RPMI8226 (cell line): ENCODE measurements around the gene SPTBN1.

Experiments used
- DNase-seq: peaks from one replicate; pipeline ENCODE4 v3.0.0-alpha.2; 2015

The SPTBN1 gene

GRCh38 chr2:54595999-54596902 lies 140.1 kb downstream of the SPTBN1 start:
- no peak for DNase-seq

- DNase-seq = peak; percentile 61
These were observed 141.2 kb downstream of the SPTBN1 start for GRCh38 chr2:54597153-54597848.

- DNase-seq = no peak
These were observed 142.5 kb downstream of the SPTBN1 start for GRCh38 chr2:54598347-54599325.

GRCh38 chr2:54599326-54599710 lies 143.2 kb downstream of the SPTBN1 start:
- no peak for DNase-seq

GRCh38 chr2:54599914-54600313 lies 143.8 kb downstream of the SPTBN1 start:
- DNase-seq = no peak

DNA sequence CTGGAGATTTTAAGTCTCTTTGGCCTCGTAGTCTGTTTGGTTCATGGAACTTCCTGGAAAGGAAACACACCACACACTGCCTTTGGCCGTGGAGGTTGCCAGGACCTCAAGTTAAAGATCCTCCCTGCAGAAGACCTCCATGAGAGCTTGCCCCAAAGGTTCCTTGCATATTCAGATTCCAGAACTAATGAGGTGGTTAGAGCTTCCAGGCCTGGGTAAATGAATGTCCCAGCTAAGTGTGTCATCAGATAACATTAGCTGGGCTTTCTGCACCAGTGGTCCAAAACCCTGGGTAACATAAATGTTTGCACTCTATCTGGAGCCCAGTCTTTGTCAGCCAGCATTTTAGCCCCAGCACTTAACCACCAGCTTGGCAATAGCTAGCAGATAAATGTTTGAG lies 145.2 kb downstream of the SPTBN1 start:
- no peak for DNase-seq

- no peak for DNase-seq
These were observed 146.7 kb downstream of the SPTBN1 start for GRCh38 chr2:54602736-54603322.

- DNase-seq = no peak
These were observed 147.2 kb downstream of the SPTBN1 start for GRCh38 chr2:54603357-54603756.

- no peak for DNase-seq
These were observed 147.7 kb downstream of the SPTBN1 start for GRCh38 chr2:54603796-54604195.

- DNase-seq = no peak
These were observed 148.7 kb downstream of the SPTBN1 start for GRCh38 chr2:54604871-54605270.

DNA sequence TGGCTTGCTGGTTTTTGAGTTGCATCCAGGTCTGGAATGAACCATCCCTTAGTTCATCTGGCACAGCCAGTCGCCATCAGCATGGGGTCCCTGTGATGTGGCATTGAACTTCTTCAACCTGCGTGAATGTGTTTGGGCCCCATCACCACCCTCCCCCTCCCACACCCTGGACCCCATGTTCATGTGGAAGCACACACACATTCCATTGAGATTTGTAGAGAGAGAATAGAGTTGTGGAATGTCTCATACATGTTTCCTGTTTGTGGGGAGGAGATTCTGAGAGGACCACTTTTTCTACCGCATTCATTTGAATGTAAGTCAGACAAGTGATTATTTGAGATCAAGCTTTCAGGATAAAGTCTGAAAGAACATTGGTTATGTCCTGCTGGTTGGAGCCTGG lies 149.7 kb downstream of the SPTBN1 start:
- no peak for DNase-seq

DNA sequence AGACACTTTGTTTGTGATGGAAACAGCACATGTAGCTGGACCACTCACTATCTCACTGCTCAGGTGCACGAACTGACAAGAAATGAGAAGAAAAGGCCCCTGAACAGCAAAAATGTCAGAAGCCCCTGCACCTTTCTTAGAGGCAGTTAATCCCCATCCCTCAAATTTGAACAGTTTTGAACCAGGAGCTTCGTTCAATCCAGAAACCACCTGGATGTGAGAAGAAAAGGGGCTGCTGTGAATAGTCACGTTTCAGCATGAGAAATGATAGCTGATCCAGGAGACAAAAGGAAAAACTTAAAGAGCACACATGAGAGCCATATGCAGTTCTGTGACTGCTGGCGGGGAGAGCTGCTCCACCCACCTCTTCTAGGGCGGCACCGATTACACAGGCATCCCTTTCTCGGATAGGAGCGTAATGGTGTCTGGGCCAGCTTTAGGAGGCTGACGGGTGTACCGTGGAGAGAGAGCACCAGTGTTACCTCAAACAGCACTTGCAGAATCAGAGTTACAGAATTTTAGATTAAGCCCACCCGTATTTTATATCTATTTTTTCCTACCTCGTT lies 150.3 kb downstream of the SPTBN1 start:
- DNase-seq = no peak

DNA sequence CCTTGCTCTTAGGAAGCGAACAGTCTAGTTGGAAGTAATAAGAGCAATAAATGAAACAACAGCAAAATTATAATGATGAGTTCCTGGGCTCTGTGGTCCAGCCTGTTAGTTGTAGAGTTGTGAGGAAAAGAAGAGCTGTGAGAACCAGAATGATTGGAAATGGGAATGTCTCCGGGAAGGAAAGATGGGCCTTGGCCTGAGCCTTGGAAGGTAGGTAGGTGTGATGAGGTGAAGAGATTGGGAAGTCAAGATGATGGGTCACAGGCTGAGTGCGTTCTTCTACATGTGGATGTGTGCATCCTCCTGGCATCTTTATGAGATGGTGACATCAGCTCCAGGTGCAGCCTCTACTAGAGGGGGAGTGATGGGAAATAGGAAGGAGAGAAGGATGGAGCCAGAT lies 152.1 kb downstream of the SPTBN1 start:
- no peak for DNase-seq

GRCh38 chr2:54609241-54609640 lies 153.1 kb downstream of the SPTBN1 start:
- no peak for DNase-seq

DNA sequence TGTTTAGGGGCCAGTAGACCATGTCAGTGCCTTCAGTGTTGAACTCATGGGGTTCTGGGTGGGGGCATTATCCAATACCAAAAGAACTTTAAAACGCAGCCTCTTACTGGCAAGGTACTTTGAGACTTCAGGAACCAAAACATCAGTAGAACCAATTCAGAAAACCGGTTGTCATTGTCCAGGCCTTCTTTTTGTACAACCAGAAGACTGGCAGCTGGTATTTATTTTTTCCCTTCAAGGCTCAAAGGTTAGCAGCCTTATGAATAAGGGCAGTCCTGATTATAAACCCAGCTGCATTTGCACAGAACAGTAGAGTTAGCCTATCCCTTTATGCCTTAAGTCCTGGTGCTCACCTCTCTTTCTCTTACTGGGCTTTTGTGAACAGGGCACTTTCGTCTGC lies 153.5 kb downstream of the SPTBN1 start:
- no peak for DNase-seq

DNA sequence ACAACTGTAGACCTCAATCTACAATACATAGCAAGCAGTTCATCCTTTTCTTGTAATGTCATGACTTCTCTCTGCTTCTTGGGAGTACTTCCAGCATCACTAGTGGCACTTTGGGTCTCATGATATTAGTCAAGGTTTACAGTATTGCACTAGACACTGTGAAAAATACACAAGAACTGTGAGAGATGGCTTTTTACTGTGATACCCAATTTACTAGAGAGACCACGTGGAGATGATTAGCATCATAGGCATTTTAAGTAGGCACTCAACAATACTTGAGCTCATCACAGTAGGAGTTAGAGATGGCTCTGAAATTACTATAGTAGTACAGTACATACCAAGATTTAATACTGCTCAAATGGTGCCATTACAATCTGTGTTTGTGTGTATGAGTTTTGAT lies 154.6 kb downstream of the SPTBN1 start:
- DNase-seq = no peak

GRCh38 chr2:54611830-54612545 lies 155.9 kb downstream of the SPTBN1 start:
- DNase-seq = no peak

GRCh38 chr2:54613386-54613785 lies 157.3 kb downstream of the SPTBN1 start:
- DNase-seq = no peak

- no peak for DNase-seq
These were observed 157.7 kb downstream of the SPTBN1 start for GRCh38 chr2:54613794-54614257.

DNA sequence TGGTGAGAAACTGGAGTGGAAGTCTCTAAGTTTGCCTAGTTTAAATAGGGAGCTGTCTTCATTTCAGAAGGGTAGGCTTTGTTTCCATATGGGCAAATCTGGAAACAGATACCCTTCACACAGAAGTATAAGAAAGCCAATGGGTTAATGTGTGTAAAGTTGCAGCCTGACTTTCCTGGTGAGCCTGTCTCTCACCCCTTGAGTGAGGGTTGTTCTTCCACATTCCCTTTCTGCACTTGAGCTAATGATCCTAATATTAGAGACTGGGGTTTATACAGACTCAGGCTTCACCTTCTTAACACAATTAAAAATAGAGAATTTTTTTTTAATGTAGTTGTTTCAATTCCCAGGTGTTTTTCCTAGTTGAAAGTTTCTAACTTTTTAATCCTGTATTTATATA lies 158.7 kb downstream of the SPTBN1 start:
- no peak for DNase-seq

- no peak for DNase-seq
These were observed 159.9 kb downstream of the SPTBN1 start for GRCh38 chr2:54615832-54616534.
